Breast epithelium (tissue), 3 donors: Measurements from ENCODE around the gene SYVN1.

Source experiments
- POLR2A ChIP-seq: fragments of 450-650 bp; IDR thresholded peaks from one replicate; pipeline ENCODE4 v1.6.1; 2016; ENCODE audit warnings: antibody characterized with exemption, mild to moderate bottlenecking, moderate library complexity
- POLR2AphosphoS5 ChIP-seq, 3 donors: sonication (generic); formaldehyde crosslinking; IDR thresholded peaks; one replicate each; pipeline ENCODE4 v1.6.1; 2017; ENCODE audit warnings: antibody characterized with exemption in 3 of 3
- TF ChIP-seq, protein P1 (sequence below), 3 donors: fragments of 450-650 bp; IDR thresholded peaks; one replicate each; pipeline ENCODE4 v1.5.1; 2016 to 2017; ENCODE audit warnings: antibody characterized with exemption in 3 of 3, mild to moderate bottlenecking in 3 of 3, moderate library complexity in 3 of 3

DNA sequence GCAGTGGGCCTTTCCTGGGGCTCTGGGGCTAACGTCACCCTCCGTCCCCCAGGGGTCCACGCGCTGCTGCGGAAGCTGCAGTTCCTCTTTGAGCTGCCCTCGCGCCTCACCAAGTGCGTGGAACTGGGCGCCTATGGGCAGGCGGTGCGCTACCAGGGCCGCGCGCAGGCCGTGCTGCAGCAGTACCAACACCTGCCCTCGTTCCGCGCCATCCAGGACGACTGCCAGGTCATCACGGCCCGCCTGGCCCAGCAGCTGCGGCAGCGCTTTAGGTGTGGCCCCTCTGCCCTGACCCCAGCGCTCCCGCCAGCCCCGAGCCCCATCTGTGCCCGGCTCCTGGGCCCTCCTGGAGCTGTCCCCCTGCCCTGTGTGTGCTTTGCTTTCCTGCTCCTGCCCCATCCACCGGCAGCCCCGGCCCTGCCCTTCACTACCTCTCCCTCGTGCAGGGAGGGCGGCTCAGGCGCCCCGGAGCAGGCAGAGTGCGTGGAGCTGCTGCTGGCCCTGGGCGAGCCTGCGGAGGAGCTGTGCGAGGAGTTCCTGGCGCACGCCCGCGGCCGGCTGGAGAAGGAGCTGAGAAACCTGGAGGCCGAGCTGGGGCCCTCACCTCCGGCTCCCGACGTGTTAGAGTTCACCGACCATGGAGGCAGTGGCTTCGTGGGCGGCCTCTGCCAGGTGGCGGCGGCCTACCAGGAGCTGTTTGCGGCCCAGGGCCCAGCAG is 26.4 kb downstream of the SYVN1 start:
- TF ChIP-seq, protein P1, sequence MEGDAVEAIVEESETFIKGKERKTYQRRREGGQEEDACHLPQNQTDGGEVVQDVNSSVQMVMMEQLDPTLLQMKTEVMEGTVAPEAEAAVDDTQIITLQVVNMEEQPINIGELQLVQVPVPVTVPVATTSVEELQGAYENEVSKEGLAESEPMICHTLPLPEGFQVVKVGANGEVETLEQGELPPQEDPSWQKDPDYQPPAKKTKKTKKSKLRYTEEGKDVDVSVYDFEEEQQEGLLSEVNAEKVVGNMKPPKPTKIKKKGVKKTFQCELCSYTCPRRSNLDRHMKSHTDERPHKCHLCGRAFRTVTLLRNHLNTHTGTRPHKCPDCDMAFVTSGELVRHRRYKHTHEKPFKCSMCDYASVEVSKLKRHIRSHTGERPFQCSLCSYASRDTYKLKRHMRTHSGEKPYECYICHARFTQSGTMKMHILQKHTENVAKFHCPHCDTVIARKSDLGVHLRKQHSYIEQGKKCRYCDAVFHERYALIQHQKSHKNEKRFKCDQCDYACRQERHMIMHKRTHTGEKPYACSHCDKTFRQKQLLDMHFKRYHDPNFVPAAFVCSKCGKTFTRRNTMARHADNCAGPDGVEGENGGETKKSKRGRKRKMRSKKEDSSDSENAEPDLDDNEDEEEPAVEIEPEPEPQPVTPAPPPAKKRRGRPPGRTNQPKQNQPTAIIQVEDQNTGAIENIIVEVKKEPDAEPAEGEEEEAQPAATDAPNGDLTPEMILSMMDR (IDR thresholded peaks at IDR 0.05), result no peak
- no peak for TF ChIP-seq POLR2A
- TF ChIP-seq POLR2AphosphoS5 (IDR thresholded peaks at IDR 0.05), result no peak
